Neuron (in vitro differentiated cells): ENCODE measurements around the gene PIK3CD.
A peak's percentile ranks its signal among the peaks of the same experiment; 100 is the strongest.
"Not testable (repeated sequence)": the region's sequence is repeated elsewhere in the genome, so short reads cannot be mapped to it uniquely, and the experiment has no call there.

Source experiments
- H2AFZ ChIP-seq: one replicate; pipeline ENCODE4 v1.6.1; 2013; ENCODE audit warnings: low read depth, mild to moderate bottlenecking, inconsistent platforms, low read length, moderate library complexity
- H3K27me3 ChIP-seq: one replicate; pipeline ENCODE4 v1.6.1; 2013; ENCODE audit warnings: low read length; ENCODE audit not compliant: insufficient read depth
- H3K36me3 ChIP-seq: one replicate; pipeline ENCODE4 v1.6.1; 2013; ENCODE audit warnings: low read length; ENCODE audit not compliant: insufficient read depth
- H3K4me1 ChIP-seq: one replicate; pipeline ENCODE4 v1.6.1; 2013; ENCODE audit warnings: low read length; ENCODE audit not compliant: insufficient read depth
- H3K4me3 ChIP-seq: 2 replicates; pipeline ENCODE4 v1.5.1; 2013; ENCODE audit warnings: mild to moderate bottlenecking, low read length, moderate library complexity
- H3K9me3 ChIP-seq: one replicate; pipeline ENCODE4 v1.6.1; 2013; ENCODE audit warnings: low read length

Gene PIK3CD

GRCh38 chr1:9672444-9672843 is 20.9 kb downstream of the PIK3CD start:
- no peaks in the 10 kb centered on the region for H3K36me3 ChIP-seq
- peaks cover 3% of the 10 kb centered on the region for H3K27me3 ChIP-seq
- H2AFZ ChIP-seq = no peak overlapping the region
- H3K4me3 ChIP-seq = no peak overlapping the region
- H3K4me1 ChIP-seq = no peaks in the 10 kb centered on the region
- no peaks in the 10 kb centered on the region for H3K9me3 ChIP-seq

- H3K4me1 ChIP-seq = no peaks in the 10 kb centered on the region
- no peak overlapping the region for H2AFZ ChIP-seq
- H3K36me3 ChIP-seq = no peaks in the 10 kb centered on the region
- H3K27me3 ChIP-seq = peaks cover 3% of the 10 kb centered on the region
- H3K4me3 ChIP-seq = no peak overlapping the region
- no peaks in the 10 kb centered on the region for H3K9me3 ChIP-seq
Measured at GRCh38 chr1:9675393-9675792, 23.9 kb downstream of the PIK3CD start.

GRCh38 chr1:9676128-9676527 is 24.6 kb downstream of the PIK3CD start:
- not testable (repeated sequence) for H3K36me3 ChIP-seq, H3K27me3 ChIP-seq, H3K4me3 ChIP-seq, H3K9me3 ChIP-seq, H2AFZ ChIP-seq, H3K4me1 ChIP-seq

- Histone ChIP-seq H3K36me3 (no peaks in the 10 kb centered on the region), H3K4me3 (no peak overlapping the region), H2AFZ (no peak overlapping the region), H3K9me3 (no peaks in the 10 kb centered on the region), H3K4me1 (no peaks in the 10 kb centered on the region), H3K27me3 (peaks cover 3% of the 10 kb centered on the region)
Measured at GRCh38 chr1:9676815-9677393, 25.4 kb downstream of the PIK3CD start.

GRCh38 chr1:9680091-9680490 is 28.6 kb downstream of the PIK3CD start:
- no peaks in the 10 kb centered on the region for H3K36me3 ChIP-seq
- H3K9me3 ChIP-seq = no peaks in the 10 kb centered on the region
- no peaks in the 10 kb centered on the region for H3K27me3 ChIP-seq
- H2AFZ ChIP-seq = no peak overlapping the region
- no peaks in the 10 kb centered on the region for H3K4me1 ChIP-seq
- H3K4me3 ChIP-seq = no peak overlapping the region

- H3K36me3 ChIP-seq = no peaks in the 10 kb centered on the region
- no peak overlapping the region for H2AFZ ChIP-seq
- no peaks in the 10 kb centered on the region for H3K9me3 ChIP-seq
- no peaks in the 10 kb centered on the region for H3K4me1 ChIP-seq
- peaks cover 3% of the 10 kb centered on the region for H3K27me3 ChIP-seq
- H3K4me3 ChIP-seq = no peak overlapping the region
Measured at GRCh38 chr1:9680828-9681227, 29.3 kb downstream of the PIK3CD start.

- Histone ChIP-seq H3K4me1 (peaks cover 12% of the 10 kb centered on the region), H2AFZ (no peak overlapping the region), H3K4me3 (no peak overlapping the region), H3K36me3 (no peaks in the 10 kb centered on the region), H3K27me3 (peaks cover 20% of the 10 kb centered on the region), H3K9me3 (no peaks in the 10 kb centered on the region)
Measured at GRCh38 chr1:9684801-9685200, 33.3 kb downstream of the PIK3CD start.

GRCh38 chr1:9687120-9687873 is 35.8 kb downstream of the PIK3CD start:
- Histone ChIP-seq H2AFZ (peak overlapping the region; percentile 87), H3K9me3 (no peaks in the 10 kb centered on the region), H3K36me3 (no peaks in the 10 kb centered on the region), H3K27me3 (peaks cover 30% of the 10 kb centered on the region), H3K4me3 (peak overlapping the region; percentile 48), H3K4me1 (peaks cover 18% of the 10 kb centered on the region)

GRCh38 chr1:9687874-9688582 is 36.5 kb downstream of the PIK3CD start:
- Histone ChIP-seq H3K4me1 (peaks cover 18% of the 10 kb centered on the region), H2AFZ (peak overlapping the region; percentile 87), H3K9me3 (no peaks in the 10 kb centered on the region), H3K4me3 (peak overlapping the region; percentile 48), H3K36me3 (no peaks in the 10 kb centered on the region), H3K27me3 (peaks cover 30% of the 10 kb centered on the region)

GRCh38 chr1:9688599-9688998 is 37.1 kb downstream of the PIK3CD start:
- Histone ChIP-seq H3K9me3 (no peaks in the 10 kb centered on the region), H3K4me1 (peaks cover 18% of the 10 kb centered on the region), H3K27me3 (peaks cover 30% of the 10 kb centered on the region), H2AFZ (peak overlapping the region; percentile 94), H3K4me3 (peak overlapping the region; percentile 63), H3K36me3 (no peaks in the 10 kb centered on the region)

GRCh38 chr1:9689011-9689706 is 37.6 kb downstream of the PIK3CD start:
- peak overlapping the region; percentile 94 for H2AFZ ChIP-seq
- peaks cover 18% of the 10 kb centered on the region for H3K4me1 ChIP-seq
- H3K9me3 ChIP-seq = no peaks in the 10 kb centered on the region
- peaks cover 30% of the 10 kb centered on the region for H3K27me3 ChIP-seq
- peak overlapping the region; percentile 63 for H3K4me3 ChIP-seq
- H3K36me3 ChIP-seq = no peaks in the 10 kb centered on the region

GRCh38 chr1:9689971-9690381 is 38.4 kb downstream of the PIK3CD start:
- Histone ChIP-seq H3K9me3 (no peaks in the 10 kb centered on the region), H3K27me3 (peaks cover 30% of the 10 kb centered on the region), H3K4me1 (peaks cover 18% of the 10 kb centered on the region), H3K36me3 (no peaks in the 10 kb centered on the region), H3K4me3 (peak overlapping the region; percentile 51), H2AFZ (peak overlapping the region; percentile 60)
